ENCODE data around the gene BAIAP3.

The BAIAP3 gene

DNA sequence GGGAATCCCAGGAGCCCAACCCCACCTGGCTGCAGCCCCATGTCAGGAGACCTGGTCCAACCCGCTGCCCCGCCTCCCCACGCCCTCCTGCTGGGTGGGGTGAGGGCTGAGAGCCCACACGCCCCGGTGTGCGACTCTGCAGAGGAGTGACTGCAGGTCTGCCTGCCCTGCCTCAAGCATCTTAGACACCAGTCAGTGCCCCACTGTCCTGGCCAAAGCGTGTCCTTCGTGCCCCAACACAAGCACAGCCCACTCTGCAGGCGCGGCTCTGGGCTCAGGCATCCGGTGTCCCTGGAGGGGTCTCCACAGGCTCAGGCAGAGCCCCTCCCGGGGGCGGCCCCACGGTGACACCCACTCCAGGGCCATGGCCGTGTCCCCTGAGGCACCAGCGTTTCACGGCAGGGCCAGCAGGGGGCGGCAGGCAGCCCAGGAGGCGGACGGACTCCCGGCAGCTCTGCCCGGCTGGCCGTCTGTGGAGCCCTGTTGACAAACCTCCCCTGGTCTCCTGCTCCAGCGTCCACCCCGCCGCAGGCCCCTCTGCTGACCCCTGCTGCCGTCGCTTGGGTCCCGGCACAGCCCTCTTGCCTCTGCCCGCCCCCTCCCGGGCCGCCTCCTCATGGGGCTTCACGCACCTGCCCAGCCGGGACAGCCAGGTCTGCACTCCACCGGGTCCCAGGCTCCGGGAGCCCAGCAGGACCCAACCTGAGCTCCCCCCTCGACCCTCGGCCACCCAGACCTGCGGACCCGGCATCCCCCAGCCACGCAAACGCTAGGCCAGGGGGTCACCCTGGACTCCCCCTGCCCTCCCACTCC is 32.6 kb upstream of the BAIAP3 start:
- peak; percentile 82 for DNase-seq

DNA sequence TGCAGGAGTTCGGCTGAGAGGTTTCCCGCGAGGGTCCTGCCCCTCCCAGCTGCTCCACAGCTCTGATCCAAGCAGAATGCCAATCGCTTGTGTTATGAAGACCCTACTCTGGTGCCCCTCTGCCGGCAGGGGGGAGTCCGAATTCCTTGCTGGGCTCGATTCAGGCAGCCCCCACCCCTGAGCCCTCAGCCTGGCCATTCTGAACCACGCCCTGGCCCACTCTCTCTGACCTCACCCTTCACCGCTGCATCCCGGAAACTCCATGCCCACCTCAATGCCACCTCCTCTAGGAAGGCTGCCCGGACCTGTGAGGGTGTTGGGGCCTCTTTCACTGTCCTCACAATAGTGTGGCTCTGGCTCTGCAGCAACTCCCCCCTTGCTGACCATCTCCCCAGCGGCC is 31.9 kb upstream of the BAIAP3 start:
- no peak for DNase-seq

DNA sequence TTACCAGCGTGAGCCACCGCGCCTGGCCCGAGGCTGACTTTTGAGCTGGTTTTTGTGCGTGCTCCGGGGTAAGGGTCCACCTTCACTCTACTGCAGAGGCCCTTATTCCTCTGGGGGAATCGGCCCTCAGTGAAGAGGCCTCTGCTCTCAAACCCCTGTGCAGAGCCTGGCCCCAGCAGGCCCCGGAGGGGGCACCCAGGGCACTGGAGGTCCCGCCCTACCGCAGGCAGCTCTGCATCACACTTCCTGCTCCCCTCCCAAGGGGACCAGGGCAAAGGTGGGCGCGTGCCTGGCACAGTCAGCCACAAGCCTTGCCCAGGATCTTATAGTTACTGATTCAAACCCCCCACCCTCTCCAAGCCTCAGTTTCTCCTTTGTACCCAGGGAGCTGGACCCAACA is 27.6 kb upstream of the BAIAP3 start:
- no peak for DNase-seq

DNA sequence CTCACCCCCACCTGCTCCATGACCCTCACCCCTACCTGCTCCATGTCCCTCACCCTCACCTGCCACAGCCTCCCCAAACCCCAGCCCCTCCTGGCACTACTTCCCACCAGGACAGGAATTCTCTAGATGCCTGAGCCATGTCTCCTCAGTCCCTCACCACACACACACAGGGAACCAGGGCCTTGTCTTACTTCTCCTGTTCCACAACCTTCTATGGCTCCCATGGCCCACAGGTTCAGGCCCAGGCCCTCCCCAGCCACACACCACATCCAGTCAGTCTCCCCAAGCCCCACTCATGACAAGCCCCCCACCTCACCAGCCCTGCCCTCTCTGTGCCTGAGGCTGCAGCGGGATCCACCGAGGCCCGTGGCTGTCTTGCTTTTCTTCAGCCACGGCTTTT is 27.1 kb upstream of the BAIAP3 start:
- DNase-seq: no peak

DNA sequence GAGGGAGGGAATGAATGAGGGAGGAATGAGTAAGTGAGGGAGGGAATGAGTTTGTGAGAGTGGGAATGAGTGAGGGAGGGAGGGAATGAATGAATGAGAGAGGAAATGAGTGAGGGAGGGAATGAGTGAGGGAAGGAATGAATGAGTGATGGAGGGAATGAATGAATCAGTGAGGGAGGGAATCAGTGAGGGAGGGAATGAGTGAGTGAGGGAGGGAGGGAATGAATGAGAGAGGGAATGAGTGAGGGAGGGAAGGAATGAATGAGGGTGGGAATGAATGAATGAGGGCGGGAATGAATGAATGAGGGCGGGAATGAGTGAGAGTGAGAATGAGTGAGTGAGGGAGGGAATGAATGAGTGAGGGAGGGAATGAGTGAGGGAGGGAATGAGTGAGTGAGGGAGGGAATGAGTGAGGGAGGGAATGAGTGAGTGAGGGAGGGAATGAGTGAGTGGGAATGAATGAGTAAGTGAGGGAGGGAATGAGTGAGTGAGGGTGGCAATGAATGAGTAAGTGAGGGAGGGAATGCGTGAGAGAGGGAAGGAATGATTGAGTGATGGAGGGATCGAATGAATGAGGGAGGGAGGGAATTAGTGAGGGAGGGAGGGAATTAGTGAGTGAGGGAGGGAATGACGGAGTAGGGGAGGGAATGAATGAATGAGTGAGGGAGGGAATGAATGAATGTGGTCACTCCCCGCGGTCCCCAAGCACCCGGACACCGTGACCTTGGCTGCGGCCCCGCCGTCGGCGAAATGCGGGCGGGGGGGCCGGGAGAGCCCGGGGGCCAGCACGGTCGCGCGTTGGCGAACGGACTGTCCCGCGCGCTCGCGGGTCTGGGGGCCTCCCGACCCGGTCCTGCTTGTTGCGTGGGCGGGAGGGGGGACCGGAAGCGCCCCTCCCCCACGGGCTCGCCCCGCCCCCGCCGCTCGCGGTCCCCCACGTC is 25.1 kb upstream of the BAIAP3 start:
- DNase-seq: no peak

DNA sequence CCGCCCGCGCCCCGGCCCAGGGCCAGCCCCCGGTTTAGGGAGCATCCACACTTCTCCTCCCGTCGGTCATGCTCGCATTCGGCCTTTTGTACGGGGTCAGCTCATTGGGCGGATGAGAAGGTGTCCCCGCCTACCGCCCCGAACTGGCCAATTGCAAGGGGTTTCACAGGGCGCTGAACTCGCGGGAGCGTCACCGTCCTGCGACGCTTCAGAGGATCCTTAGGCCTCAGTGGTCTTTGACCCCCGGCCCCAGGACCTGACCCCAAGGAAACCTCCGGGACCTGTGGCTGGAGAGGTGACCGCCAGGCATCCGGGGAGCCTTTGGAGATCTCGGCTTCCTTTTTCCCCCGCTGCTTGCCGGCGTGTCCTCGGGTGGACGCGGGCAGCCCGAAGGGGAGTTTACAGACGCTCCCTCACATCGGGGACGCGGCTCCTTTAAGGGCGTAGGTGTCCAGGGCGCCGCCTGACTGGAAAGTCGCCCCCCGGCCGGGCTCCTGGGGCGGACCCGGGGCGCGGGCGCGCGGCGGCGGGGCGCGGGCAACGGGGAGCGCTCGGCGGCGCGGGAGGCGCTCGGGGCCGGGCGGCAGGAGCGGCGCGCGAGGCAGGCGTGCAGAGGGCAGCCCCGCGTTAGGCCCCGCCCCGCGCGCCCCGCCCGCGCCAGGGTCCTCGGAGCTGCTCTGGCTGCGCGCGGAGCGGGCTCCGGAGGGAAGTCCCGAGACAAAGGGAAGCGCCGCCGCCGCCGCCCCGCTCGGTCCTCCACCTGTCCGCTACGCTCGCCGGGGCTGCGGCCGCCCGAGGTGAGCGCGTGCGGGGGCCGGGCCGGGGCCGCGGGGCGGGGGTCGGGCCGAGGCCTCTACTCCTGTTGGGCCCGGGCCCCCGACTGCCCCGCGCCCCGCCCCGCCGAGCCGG is 24.2 kb upstream of the BAIAP3 start, which contains the start of gene UBE2I:
Gene UBE2I (plus strand): TSS at position 660 of the 909 bp plus-strand sequence. CDS start 4,395 bp downstream, outside the sequence.
- peak; percentile 100 for DNase-seq

DNA sequence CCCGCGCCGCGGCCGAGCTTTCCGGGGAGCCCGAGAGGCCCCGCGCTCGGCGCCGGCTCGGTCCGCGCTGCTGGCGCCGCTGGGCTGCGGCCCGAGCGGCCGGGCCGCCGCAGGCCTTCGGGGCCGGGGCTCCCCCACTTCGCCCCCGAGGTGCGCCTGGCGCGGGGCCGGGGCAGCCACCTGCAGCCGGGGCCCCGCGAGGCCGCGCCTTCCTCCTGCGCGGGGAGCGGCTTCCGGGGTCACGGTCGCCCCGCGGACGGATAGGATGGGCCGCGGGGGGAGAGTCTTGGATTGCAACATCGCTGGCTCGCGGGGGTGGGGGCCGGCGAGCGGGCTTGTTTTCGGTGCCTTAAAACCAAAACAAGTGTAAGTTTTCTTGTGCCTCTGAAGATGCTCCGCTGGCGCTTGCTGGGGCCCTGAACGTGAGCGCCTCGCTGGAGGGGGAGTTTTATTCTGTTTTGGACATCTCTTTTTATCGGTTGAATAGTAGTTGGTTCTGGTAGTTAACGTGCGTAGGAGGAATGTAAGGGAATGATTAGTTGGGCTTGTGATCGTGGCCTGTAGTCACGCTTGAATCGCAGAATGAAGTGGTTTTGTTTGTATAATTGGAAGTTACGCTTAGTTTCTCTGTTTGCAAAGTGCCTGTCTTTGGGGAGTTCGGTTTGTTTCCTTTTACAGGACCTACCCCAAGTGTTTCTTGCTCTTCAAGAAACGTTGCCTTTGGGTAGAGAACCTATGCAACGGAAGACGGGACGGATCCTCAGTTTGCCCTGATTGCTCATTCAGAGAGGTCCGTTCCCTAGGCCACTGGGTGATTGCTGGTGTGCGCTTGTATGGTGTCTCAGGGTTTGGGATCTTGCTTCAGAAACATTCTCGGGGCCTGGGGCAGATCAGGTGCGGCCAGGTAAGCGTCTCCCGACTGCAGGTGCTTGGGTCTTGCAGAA is 23.3 kb upstream of the BAIAP3 start:
- DNase-seq: peak; percentile 61

DNA sequence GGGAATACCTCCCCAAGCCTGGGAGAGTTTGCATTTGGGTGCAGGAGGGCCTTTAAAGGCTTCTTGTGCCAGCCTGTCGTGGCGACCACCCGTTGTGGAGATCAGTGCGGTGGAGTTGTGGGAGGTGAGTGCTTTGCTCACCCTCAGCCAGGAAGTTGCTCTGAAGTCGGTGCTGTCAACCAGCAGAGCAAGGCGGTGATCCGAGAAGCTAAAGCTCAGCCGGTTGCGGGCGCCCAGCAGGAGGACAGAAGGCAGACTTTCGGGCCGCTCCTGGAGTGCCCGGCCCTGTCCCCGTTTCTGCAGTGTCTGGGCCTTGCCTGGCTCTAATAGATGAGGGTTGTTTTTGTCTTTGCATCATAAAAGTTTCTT is 22.6 kb upstream of the BAIAP3 start:
- peak; percentile 35 for DNase-seq

DNA sequence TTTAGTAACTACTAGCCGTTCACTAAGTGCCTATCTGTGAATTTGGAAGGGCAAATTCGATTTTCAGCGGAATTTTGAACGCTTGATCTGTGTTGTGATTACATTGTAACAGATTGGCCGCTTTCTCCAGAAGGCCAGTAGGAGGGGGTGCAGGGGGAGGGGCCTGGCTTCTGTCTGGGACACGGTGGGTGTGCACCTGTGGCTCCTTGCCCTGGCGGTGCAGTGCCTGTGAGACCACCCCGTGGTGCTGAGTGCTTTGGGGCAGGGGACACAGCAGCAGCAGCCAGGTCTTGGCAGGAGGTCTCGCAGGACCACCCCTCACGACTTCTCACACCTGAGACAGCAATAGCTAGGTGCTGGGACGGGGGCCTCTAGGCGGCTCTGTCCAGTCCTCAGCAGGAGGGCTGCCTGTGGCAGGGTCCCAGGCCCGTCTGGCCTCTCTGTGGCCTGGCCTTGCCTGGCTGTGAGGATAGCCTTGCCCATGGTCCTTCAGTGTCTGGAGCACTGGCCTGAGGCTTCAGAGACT is 22.2 kb upstream of the BAIAP3 start:
- no peak for DNase-seq

DNA sequence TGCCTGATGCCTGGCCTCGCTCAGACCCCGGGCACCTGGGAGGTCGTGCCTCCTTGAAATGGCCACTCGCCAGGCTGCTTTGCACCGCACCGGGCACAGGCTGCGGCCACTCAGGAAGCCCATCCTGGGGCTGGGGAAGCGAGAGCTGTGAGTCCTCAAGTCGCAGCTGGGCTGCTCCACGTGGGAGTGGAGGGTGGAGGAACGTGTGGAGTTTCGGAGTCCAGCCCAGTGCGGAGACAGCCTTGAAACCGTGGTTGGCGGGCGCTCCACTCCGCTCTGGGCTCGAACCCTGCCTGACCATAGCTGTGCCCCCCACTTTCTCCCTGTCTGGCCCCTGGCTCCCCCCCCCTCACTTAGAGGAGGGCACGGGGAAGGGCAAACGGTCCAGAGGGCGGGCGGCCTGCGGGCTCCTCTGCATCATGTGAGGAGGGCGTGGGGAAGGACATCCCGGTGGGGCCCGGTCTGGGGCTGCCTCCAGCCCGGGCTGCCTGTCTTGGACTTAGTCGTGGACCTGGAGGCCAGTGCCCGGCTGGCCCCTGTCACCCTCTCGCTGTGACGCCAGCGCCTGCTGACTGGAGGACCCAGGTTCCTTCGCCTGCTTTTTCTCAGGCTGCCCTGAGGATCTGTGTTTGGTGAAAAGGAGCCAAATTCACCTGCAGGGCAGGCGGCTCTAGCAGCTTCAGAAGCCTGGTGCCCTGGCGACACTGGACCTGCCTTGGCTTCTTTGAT is 21.5 kb upstream of the BAIAP3 start:
- DNase-seq: no peak

DNA sequence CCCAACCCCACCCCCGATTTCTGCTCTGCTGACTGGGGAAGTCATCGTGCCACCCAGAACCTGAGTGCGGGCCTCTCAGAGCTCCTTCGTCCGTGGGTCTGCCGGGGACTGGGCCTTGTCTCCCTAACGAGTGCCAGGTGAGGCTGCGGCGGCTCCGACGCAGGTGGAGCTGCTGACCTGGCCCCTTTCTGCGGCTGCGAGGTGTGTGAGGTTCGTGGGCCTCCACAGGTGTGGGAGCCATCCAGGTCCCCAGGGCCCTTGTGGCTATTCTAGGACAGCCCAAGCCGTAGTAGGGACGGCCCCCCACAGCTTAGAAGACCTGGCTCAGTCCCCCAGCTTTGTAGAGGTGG is 21.0 kb upstream of the BAIAP3 start:
- no peak for DNase-seq

DNA sequence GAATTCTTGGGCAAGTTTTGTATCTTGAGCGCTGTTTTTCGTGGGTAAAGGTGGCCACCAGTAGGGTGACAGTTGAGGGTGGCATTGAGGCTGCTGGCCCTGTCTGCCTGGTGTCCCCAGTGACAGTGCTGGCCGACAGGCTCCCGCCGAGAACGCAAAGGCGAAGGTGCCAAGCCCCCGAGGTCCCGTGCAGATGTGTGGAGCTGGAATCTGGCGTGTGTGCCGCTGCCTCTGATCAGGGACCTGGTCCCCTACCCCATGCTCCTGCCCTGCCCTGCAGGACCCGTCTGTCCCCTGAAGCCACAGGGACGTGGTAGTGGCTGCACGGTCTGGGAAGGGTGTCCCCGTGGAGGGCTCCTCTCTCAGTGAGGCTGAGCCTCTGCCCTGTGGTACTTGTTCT is 20.5 kb upstream of the BAIAP3 start:
- DNase-seq: no peak

DNA sequence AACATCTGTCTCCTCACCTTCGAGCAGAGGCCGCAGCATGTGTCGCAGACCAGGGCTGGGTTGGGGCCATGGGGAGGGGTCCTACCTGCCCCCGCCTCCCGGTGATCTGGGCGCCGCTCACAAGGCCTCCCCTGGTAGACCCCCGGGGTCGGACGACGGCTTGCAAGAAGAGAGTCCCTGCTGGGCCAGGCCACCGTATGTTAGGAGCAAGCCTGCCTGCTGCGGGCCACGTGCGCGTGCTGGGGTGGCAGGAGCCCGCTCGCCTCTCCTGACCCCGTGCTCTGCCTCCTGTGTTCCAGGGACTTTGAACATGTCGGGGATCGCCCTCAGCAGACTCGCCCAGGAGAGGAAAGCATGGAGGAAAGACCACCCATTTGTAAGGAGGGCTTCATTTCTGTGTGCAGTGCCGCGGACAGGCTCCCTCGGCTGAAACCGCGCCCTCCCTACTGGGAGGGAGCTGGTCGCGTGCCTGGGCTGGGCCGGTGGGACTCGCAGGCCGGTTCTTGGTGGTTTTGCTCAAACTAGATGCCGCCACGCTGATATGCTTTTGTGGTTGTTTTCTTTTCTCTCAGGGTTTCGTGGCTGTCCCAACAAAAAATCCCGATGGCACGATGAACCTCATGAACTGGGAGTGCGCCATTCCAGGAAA is 19.6 kb upstream of the BAIAP3 start:
- DNase-seq: no peak

DNA sequence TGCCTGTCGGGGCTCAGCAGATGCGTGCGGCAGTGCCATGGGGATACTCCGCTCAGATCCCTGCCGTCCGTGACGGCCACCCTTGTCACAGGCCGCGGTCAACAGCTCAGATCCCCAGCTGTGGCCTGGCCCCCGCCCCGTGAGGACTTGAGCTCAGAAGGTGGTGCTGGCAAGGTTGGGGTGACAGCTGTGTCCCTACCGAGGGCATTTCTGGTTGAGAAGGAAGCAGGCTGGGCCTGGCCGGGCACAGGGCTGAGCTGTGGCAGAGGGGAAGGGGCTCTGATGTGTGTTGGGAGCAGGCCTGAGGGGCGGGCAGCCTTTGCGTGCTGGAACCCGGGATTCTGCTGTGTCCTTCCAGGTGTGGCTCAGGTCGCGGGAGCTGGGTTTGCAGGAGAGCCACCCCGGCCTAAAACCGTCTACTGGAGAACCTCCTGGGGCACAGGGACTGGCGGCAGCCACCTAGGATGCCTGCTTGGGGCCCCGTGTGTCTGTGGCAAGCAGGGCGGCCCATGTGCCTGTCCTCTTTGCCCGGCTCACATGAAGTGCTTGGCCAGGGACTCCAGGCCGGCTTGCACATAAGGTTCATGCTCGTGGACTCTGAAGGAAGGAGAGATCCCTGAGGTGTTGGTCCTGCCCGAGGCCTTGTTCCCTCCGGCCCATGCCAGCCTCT is 18.9 kb upstream of the BAIAP3 start:
- no peak for DNase-seq

DNA sequence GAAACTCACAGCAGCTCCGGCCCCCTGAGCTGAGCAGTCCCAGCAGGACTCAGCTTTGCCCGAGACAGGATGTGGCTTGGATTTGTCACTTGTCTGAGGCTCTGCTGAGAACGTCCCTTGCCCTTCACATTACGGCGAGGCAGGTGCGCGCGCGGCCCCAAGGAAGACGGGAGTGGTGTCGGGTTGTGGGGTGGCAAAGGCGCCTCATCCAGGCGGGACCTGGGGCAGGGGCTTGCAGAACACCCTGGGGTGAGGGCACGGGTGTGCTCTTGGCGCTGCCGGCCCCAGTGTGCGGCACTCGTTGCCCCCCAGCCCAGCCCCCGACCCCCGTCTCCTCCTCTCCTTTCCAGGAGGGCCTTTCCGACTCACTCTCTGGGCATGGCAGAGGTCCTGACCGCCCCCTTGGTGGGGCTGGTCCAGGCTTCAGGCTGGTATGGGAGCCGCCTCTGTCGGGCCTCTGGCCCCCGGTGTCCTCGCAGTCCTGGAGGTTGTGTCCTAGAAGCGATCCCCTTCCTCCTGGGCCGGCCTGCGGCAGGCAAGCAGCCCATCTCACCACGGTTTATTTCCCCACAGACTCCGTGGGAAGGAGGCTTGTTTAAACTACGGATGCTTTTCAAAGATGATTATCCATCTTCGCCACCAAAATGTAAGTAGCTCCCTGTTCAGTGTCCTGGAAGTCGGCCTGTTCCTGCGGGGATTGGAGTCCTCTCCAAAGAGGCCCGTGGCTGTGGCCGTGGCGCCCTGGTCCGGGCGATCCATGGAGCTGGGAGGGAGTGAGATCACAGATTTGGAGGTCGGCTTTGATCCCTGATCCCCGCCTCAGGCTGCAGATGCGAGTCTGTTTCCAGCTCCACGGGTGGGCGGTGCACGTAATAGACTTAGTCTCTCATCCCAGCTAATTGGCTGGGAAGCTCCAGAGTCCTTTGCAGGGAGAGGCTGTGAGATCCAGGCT is 18.1 kb upstream of the BAIAP3 start:
- no peak for DNase-seq

DNA sequence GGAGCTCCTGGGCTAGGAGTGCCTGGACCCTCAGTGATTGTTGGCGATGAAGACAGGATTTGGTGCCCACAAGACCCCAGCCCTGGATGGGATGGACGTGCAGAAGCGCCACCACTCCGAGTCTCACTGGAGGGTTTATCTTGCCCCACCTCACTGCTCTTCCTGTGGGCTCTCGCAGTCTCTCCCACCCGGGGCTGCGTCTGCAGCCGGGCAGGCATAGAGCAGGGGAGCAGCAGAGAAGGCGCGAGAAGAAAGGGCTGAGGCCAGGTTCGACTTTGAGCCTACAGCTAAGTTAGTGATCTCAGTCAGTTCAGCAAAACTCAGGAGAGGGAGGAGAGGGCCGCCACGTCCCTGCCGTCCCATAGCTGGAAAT is 17.4 kb upstream of the BAIAP3 start:
- DNase-seq: no peak

DNA sequence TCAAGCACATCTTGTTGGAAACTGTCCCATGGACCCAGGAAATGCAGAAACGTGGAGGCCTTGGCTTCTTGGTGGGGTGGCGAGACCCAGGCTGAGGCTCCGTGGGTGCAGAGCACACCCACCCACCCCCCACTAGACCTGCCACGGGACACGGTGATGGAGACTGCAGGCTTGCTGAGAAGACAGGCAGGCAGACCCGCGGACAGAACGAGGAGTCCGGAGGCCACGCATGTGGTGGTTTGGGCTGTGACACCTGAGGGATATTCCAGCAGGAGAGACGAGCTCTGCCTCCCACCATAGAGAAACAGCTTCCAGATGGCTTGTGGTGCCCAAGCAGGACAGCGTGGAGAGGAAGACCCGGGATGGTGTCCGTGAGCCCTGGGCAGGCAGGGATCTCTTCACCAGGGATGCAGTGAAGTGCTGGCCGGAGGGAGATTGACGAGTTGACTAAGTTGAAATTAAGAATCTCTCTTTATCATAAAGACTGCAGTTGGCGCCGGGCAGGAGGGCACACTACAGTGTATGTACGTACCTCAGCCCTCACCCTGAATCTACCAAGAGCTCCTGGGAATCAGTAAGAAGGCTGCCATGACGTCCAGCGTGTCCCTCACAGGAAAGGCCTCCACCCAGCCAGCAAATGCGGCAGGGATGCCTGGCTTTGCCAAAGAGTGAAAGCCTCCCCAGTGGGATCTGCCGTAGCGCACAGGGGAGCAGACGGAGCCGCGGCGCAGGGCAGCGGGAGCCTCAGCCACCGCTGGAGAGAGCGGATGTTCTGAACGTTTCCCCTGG is 15.8 kb upstream of the BAIAP3 start:
- DNase-seq: peak; percentile 17

DNA sequence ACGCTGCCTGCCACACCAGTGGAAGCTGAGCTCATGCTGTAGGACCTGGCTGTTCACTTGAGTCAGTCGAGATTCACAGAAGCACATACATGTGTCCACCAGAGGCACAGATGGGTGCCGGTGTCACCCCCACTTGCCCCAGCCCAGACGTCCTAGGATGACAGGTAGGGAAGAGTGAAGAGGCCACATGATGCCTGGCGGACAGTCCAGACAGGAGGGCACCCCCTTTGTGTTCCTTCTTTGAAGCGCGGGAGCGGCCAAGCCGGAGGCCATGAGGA is 15.2 kb upstream of the BAIAP3 start:
- DNase-seq: no peak

Data from activated T-cell treated with anti-CD3 and anti-CD28 coated beads, Interleukin-2, amount 50 U/mL, for 1 hour (primary cell).